ENCODE results near the gene C1orf232. TPM values are rescaled to one million over a fixed set of nuclear protein-coding genes. Genes with fewer than 3 reads are reported as not detected.

The C1orf232 gene
- not detected for total RNA-seq (ENCODE audit: unreplicated experiment)
- long read RNA-seq = 0 reads

GRCh38 chr1:26168410-26169197 lies at the start of gene C1orf232:
Gene C1orf232 (minus strand): TSS chr1:26168963. CDS start chr1:26168499, 464 bp downstream.
- Mint-ChIP-seq H3K4me3 (ENCODE audit: unreplicated experiment) (peak within 1 kb of the TSS; percentile 89), H3K36me3 (ENCODE audit: low read depth, unreplicated experiment) (peaks cover 1% of the 10 kb centered on the region), H3K27me3 (ENCODE audit: unreplicated experiment) (peaks cover 20% of the 10 kb centered on the region), H3K9me3 (ENCODE audit: unreplicated experiment) (no peaks in the 10 kb centered on the region), H3K4me1 (ENCODE audit: unreplicated experiment) (peaks cover 25% of the 10 kb centered on the region), H3K27ac (ENCODE audit: unreplicated experiment) (no peak within 1 kb of the TSS)
- DNase-seq (ENCODE audit: low spot score) = no peak
- TF ChIP-seq, protein P1, sequence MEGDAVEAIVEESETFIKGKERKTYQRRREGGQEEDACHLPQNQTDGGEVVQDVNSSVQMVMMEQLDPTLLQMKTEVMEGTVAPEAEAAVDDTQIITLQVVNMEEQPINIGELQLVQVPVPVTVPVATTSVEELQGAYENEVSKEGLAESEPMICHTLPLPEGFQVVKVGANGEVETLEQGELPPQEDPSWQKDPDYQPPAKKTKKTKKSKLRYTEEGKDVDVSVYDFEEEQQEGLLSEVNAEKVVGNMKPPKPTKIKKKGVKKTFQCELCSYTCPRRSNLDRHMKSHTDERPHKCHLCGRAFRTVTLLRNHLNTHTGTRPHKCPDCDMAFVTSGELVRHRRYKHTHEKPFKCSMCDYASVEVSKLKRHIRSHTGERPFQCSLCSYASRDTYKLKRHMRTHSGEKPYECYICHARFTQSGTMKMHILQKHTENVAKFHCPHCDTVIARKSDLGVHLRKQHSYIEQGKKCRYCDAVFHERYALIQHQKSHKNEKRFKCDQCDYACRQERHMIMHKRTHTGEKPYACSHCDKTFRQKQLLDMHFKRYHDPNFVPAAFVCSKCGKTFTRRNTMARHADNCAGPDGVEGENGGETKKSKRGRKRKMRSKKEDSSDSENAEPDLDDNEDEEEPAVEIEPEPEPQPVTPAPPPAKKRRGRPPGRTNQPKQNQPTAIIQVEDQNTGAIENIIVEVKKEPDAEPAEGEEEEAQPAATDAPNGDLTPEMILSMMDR (IDR thresholded peaks at IDR 0.05; ENCODE audit: unreplicated experiment) = no peak

DNA sequence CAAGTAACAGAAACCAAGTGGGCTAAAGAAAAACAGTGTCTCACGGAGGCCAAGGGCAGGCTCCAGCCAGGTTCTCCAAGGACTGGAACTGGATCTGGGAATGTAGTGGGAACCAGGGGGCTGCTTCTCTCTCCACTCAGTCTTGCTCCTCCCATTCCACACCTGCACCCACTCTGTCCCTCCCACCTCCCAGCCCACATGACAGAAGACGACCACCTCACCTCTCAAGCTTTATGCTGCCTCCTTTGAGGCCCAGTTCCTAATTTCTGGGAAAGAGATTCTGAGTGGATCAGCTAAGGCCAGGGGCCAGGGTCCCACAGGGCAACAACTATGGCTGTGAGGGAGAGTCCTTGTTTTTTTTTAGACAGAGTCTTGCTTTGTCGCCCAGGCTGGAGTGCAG lies 46.5 kb upstream of the C1orf232 start:
- no peaks in the 10 kb centered on the region for H3K27me3 Mint-ChIP-seq (ENCODE audit: unreplicated experiment)
- TF ChIP-seq, protein P1 (IDR thresholded peaks at IDR 0.05; ENCODE audit: unreplicated experiment) = no peak
- H3K27ac Mint-ChIP-seq (ENCODE audit: unreplicated experiment) = no peak overlapping the region
- no peak overlapping the region for H3K4me3 Mint-ChIP-seq (ENCODE audit: unreplicated experiment)
- peaks cover 2% of the 10 kb centered on the region for H3K4me1 Mint-ChIP-seq (ENCODE audit: unreplicated experiment)
- no peaks in the 10 kb centered on the region for H3K36me3 Mint-ChIP-seq (ENCODE audit: low read depth, unreplicated experiment)
- no peak for DNase-seq (ENCODE audit: low spot score)
- H3K9me3 Mint-ChIP-seq (ENCODE audit: unreplicated experiment) = no peaks in the 10 kb centered on the region

GRCh38 chr1:26213335-26213905 lies 44.7 kb upstream of the C1orf232 start:
- no peak overlapping the region for H3K27ac Mint-ChIP-seq (ENCODE audit: unreplicated experiment)
- no peaks in the 10 kb centered on the region for H3K9me3 Mint-ChIP-seq (ENCODE audit: unreplicated experiment)
- peaks cover 8% of the 10 kb centered on the region for H3K4me1 Mint-ChIP-seq (ENCODE audit: unreplicated experiment)
- no peaks in the 10 kb centered on the region for H3K36me3 Mint-ChIP-seq (ENCODE audit: low read depth, unreplicated experiment)
- H3K27me3 Mint-ChIP-seq (ENCODE audit: unreplicated experiment) = no peaks in the 10 kb centered on the region
- no peak overlapping the region for H3K4me3 Mint-ChIP-seq (ENCODE audit: unreplicated experiment)
- TF ChIP-seq, protein P1 (IDR thresholded peaks at IDR 0.05; ENCODE audit: unreplicated experiment) = no peak
- no peak for DNase-seq (ENCODE audit: low spot score)

- DNase-seq (ENCODE audit: low spot score) = no peak
- TF ChIP-seq, protein P1 (IDR thresholded peaks at IDR 0.05; ENCODE audit: unreplicated experiment) = no peak
- Mint-ChIP-seq H3K9me3 (ENCODE audit: unreplicated experiment) (no peaks in the 10 kb centered on the region), H3K27me3 (ENCODE audit: unreplicated experiment) (no peaks in the 10 kb centered on the region), H3K4me3 (ENCODE audit: unreplicated experiment) (no peak overlapping the region), H3K36me3 (ENCODE audit: low read depth, unreplicated experiment) (no peaks in the 10 kb centered on the region), H3K27ac (ENCODE audit: unreplicated experiment) (no peak overlapping the region), H3K4me1 (ENCODE audit: unreplicated experiment) (peaks cover 8% of the 10 kb centered on the region)
Observed at GRCh38 chr1:26212726-26213125, 44.0 kb upstream of the C1orf232 start.
